HUES6 (cell line): ENCODE results near the gene BBS9.
A peak's percentile ranks its signal among the peaks of the same experiment; 100 is the strongest.

Experiments
- H3K27ac ChIP-seq: 2 replicates; pipeline ENCODE4 v1.7.0; 2013; ENCODE audit warnings: low read depth, mild to moderate bottlenecking, low read length, inconsistent platforms
- H3K27me3 ChIP-seq: 2 replicates; pipeline ENCODE4 v1.6.1; 2013; ENCODE audit warnings: low read length; ENCODE audit not compliant: control insufficient read depth, insufficient read depth
- H3K36me3 ChIP-seq: 2 replicates; pipeline ENCODE4 v1.6.1; 2013; ENCODE audit warnings: low read length; ENCODE audit not compliant: control insufficient read depth, insufficient read depth
- H3K4me1 ChIP-seq: 2 replicates; pipeline ENCODE4 v1.6.1; 2013; ENCODE audit warnings: low read length; ENCODE audit not compliant: control insufficient read depth, insufficient read depth
- H3K4me3 ChIP-seq: 2 replicates; pipeline ENCODE4 v1.5.1; 2013; ENCODE audit warnings: low read depth, low read length
- H3K9ac ChIP-seq: one replicate; pipeline ENCODE4 v1.6.1; 2013; ENCODE audit warnings: mild to moderate bottlenecking, low read length
- H3K9me3 ChIP-seq: 2 replicates; pipeline ENCODE4 v1.6.1; 2013; ENCODE audit warnings: low read depth, low read length; ENCODE audit not compliant: control insufficient read depth, insufficient read depth

BBS9 gene

GRCh38 chr7:33100770-33101169, 28.6 kb upstream of the BBS9 start:
- no peaks in the 10 kb centered on the region for H3K4me1 ChIP-seq
- H3K36me3 ChIP-seq = peaks cover 60% of the 10 kb centered on the region
- no peaks in the 10 kb centered on the region for H3K27me3 ChIP-seq
- H3K9ac ChIP-seq = no peak overlapping the region
- no peak overlapping the region for H3K27ac ChIP-seq
- H3K4me3 ChIP-seq = no peak overlapping the region
- H3K9me3 ChIP-seq = no peaks in the 10 kb centered on the region

GRCh38 chr7:33101906-33102305, 27.5 kb upstream of the BBS9 start:
- H3K36me3 ChIP-seq = peaks cover 49% of the 10 kb centered on the region
- no peaks in the 10 kb centered on the region for H3K4me1 ChIP-seq
- H3K27me3 ChIP-seq = no peaks in the 10 kb centered on the region
- H3K27ac ChIP-seq = no peak overlapping the region
- H3K9me3 ChIP-seq = no peaks in the 10 kb centered on the region
- no peak overlapping the region for H3K4me3 ChIP-seq
- no peak overlapping the region for H3K9ac ChIP-seq

GRCh38 chr7:33107136-33108066, 22.0 kb upstream of the BBS9 start:
- Histone ChIP-seq H3K9me3 (no peaks in the 10 kb centered on the region), H3K27me3 (peaks cover 6% of the 10 kb centered on the region; the same call in 1 of the 2 replicates), H3K4me3 (peak overlapping the region; percentile 97), H3K9ac (no peak overlapping the region), H3K27ac (no peak overlapping the region), H3K36me3 (peaks cover 12% of the 10 kb centered on the region), H3K4me1 (peaks cover 6% of the 10 kb centered on the region; the same call in 1 of the 2 replicates)

GRCh38 chr7:33108554-33109004, 20.8 kb upstream of the BBS9 start:
- Histone ChIP-seq H3K36me3 (peaks cover under 1% of the 10 kb centered on the region), H3K4me1 (peaks cover 6% of the 10 kb centered on the region; the same call in 1 of the 2 replicates), H3K9ac (peak overlapping the region; percentile 92), H3K27ac (peak overlapping the region; percentile 65; the same call in 1 of the 2 replicates), H3K27me3 (peaks cover 6% of the 10 kb centered on the region; the same call in 1 of the 2 replicates), H3K9me3 (no peaks in the 10 kb centered on the region), H3K4me3 (peak overlapping the region; percentile 97)

- Histone ChIP-seq H3K9me3 (no peaks in the 10 kb centered on the region), H3K4me3 (peak within 1 kb of the TSS; percentile 97), H3K9ac (peak within 1 kb of the TSS; percentile 92), H3K27ac (peak within 1 kb of the TSS; percentile 65; the same call in 1 of the 2 replicates), H3K36me3 (no peaks in the 10 kb centered on the region), H3K4me1 (peaks cover 6% of the 10 kb centered on the region; the same call in 1 of the 2 replicates), H3K27me3 (peaks cover 6% of the 10 kb centered on the region; the same call in 1 of the 2 replicates)
Observed at GRCh38 chr7:33109005-33109757, 20.2 kb upstream of the BBS9 start, which contains the start of gene RP9. Gene RP9 (minus strand): TSS chr7:33109404. CDS start chr7:33109372, 32 bp downstream.

- no peak overlapping the region for H3K27ac ChIP-seq
- H3K36me3 ChIP-seq = no peaks in the 10 kb centered on the region
- H3K9me3 ChIP-seq = no peaks in the 10 kb centered on the region
- peak overlapping the region; percentile 97 for H3K4me3 ChIP-seq
- H3K4me1 ChIP-seq = peaks cover 10% of the 10 kb centered on the region; the same call in 1 of the 2 replicates
- H3K9ac ChIP-seq = no peak overlapping the region
- peaks cover 6% of the 10 kb centered on the region; the same call in 1 of the 2 replicates for H3K27me3 ChIP-seq
Observed at GRCh38 chr7:33109758-33110238, 19.6 kb upstream of the BBS9 start.

GRCh38 chr7:33111614-33112013, 17.8 kb upstream of the BBS9 start:
- no peak overlapping the region for H3K27ac ChIP-seq
- H3K4me3 ChIP-seq = no peak overlapping the region
- peaks cover 6% of the 10 kb centered on the region; the same call in 1 of the 2 replicates for H3K27me3 ChIP-seq
- H3K36me3 ChIP-seq = no peaks in the 10 kb centered on the region
- H3K4me1 ChIP-seq = peaks cover 11% of the 10 kb centered on the region; the same call in 1 of the 2 replicates
- no peak overlapping the region for H3K9ac ChIP-seq
- H3K9me3 ChIP-seq = no peaks in the 10 kb centered on the region

GRCh38 chr7:33114976-33115375, 14.4 kb upstream of the BBS9 start:
- peaks cover 5% of the 10 kb centered on the region; the same call in 1 of the 2 replicates for H3K4me1 ChIP-seq
- peaks cover 8% of the 10 kb centered on the region; the same call in 1 of the 2 replicates for H3K9me3 ChIP-seq
- H3K4me3 ChIP-seq = no peak overlapping the region
- H3K27ac ChIP-seq = no peak overlapping the region
- H3K9ac ChIP-seq = no peak overlapping the region
- no peaks in the 10 kb centered on the region for H3K36me3 ChIP-seq
- H3K27me3 ChIP-seq = peaks cover 3% of the 10 kb centered on the region; the same call in 1 of the 2 replicates

- Histone ChIP-seq H3K27me3 (no peaks in the 10 kb centered on the region), H3K4me1 (peaks cover 5% of the 10 kb centered on the region; the same call in 1 of the 2 replicates), H3K9ac (no peak overlapping the region), H3K4me3 (no peak overlapping the region), H3K36me3 (no peaks in the 10 kb centered on the region), H3K9me3 (peaks cover 8% of the 10 kb centered on the region; the same call in 1 of the 2 replicates), H3K27ac (no peak overlapping the region)
Observed at GRCh38 chr7:33118383-33118782, 11.0 kb upstream of the BBS9 start.

- Histone ChIP-seq H3K4me3 (no peak overlapping the region), H3K9me3 (no peaks in the 10 kb centered on the region), H3K27ac (no peak overlapping the region), H3K4me1 (peaks cover 6% of the 10 kb centered on the region), H3K9ac (no peak overlapping the region), H3K27me3 (no peaks in the 10 kb centered on the region), H3K36me3 (no peaks in the 10 kb centered on the region)
Observed at GRCh38 chr7:33127085-33127484, 2.3 kb upstream of the BBS9 start.
